SK-N-SH (cell line): ENCODE data around the gene COX14. TPM values are rescaled to one million over a fixed set of nuclear protein-coding genes. Genes with fewer than 3 reads are reported as not detected.

Experiments used
- CTCF ChIA-PET: fragments of 300-600, 350-600 bp; formaldehyde crosslinking; extraction: SDS; loops from one replicate; lab custom pipeline; 2021; lab: Yijun Ruan, JAX
- POLR2A ChIA-PET: fragments of 350-600 bp; sonication (Branson Sonifier 250); formaldehyde crosslinking; extraction: SDS; loops from one replicate; lab custom pipeline; 2020; ENCODE audit warnings: antibody characterized with exemption, inconsistent platforms; lab: Yijun Ruan, JAX
- DNase-seq: peaks from one replicate; pipeline ENCODE4 v3.0.0; 2012
- H2AFZ ChIP-seq: fragments of 200-600 bp; sonication (generic); 2 replicates; pipeline ENCODE4 v1.8.1; 2016; ENCODE audit warnings: antibody characterized with exemption, mild to moderate bottlenecking, low read depth
- H3F3A ChIP-seq: fragments of 200-600 bp; sonication (generic); replicated peaks from 2 replicates; pipeline ENCODE3; 2016; ENCODE audit warnings: antibody characterized with exemption, mild to moderate bottlenecking; ENCODE audit not compliant: insufficient read depth
- H3K27ac ChIP-seq, 2 experiments: fragments of 200-500 bp in 1 of 2; fragments of 200-600 bp in 1 of 2; sonication (Bioruptor generic) in 1 of 2; sonication (generic), shearing (Covaris generic) in 1 of 2; 2 replicates each; pipeline versions ENCODE4 v1.5.1 to v1.6.1; 2014 to 2016; ENCODE audit warnings: low read depth in 2 of 2, inconsistent platforms in 1 of 2, low read length in 1 of 2, mild to moderate bottlenecking in 1 of 2, mixed read lengths in 1 of 2
- H3K27me3 ChIP-seq: fragments of 200-600 bp; sonication (generic), shearing (Covaris generic); 2 replicates; pipeline ENCODE4 v1.6.1; 2016; ENCODE audit warnings: mixed run types; ENCODE audit not compliant: insufficient read depth
- H3K36me3 ChIP-seq, 2 experiments: fragments of 200-500 bp in 1 of 2; fragments of 200-600 bp in 1 of 2; sonication (Bioruptor generic) in 1 of 2; sonication (generic) in 1 of 2; replicated peaks in 1 of 2; 2 replicates each; pipeline versions ENCODE3 to v1.5.1; 2014 to 2016; ENCODE audit warnings: low read length in 1 of 2, mild to moderate bottlenecking in 1 of 2; ENCODE audit not compliant: insufficient read depth in 2 of 2, control insufficient read depth in 1 of 2
- H3K4me1 ChIP-seq, 2 experiments: fragments of 200-500 bp in 1 of 2; fragments of 200-600 bp in 1 of 2; sonication (Bioruptor generic) in 1 of 2; sonication (generic), shearing (Covaris generic) in 1 of 2; 2 replicates each; pipeline versions ENCODE4 v1.5.1 to v1.6.1; 2014 to 2016; ENCODE audit warnings: low read depth in 1 of 2, low read length in 1 of 2, mixed run types in 1 of 2; ENCODE audit not compliant: insufficient read depth in 2 of 2, control insufficient read depth in 1 of 2
- H3K4me2 ChIP-seq: fragments of 200-600 bp; sonication (generic), shearing (Covaris generic); 2 replicates; pipeline ENCODE4 v1.6.1; 2017; ENCODE audit warnings: mixed run types
- H3K4me3 ChIP-seq, 2 experiments: fragments of 200-500 bp in 1 of 2; fragments of 200-600 bp in 1 of 2; sonication (Bioruptor generic) in 1 of 2; sonication (generic), shearing (Covaris generic) in 1 of 2; 2 replicates each; pipeline versions ENCODE4 v1.5.1 to v1.8.1; 2014 to 2016; ENCODE audit warnings: low read depth in 2 of 2, inconsistent platforms in 1 of 2, low read length in 1 of 2, mild to moderate bottlenecking in 1 of 2, mixed read lengths in 1 of 2, moderate library complexity in 1 of 2
- H3K79me2 ChIP-seq: fragments of 200-600 bp; sonication (generic); 2 replicates; pipeline ENCODE4 v1.8.1; 2017; ENCODE audit warnings: mild to moderate bottlenecking; ENCODE audit not compliant: insufficient read depth
- H3K9ac ChIP-seq: fragments of 200-600 bp; sonication (generic); 2 replicates; pipeline ENCODE4 v1.6.1; 2017; ENCODE audit warnings: mixed run types
- H3K9me2 ChIP-seq: fragments of 200-600 bp; sonication (generic); 2 replicates; pipeline ENCODE4 v1.6.1; 2017; ENCODE audit warnings: mixed run types
- H3K9me3 ChIP-seq: fragments of 200-600 bp; sonication (generic); 2 replicates; pipeline ENCODE4 v1.6.1; 2017; ENCODE audit warnings: mixed run types, mild to moderate bottlenecking, moderate library complexity
- H4K20me1 ChIP-seq: fragments of 200-600 bp; sonication (generic); 2 replicates; pipeline ENCODE4 v1.6.1; 2017; ENCODE audit warnings: mild to moderate bottlenecking, mixed run types; ENCODE audit not compliant: insufficient read depth
- CTCF ChIP-seq: fragments of 200-600 bp; sonication (generic); IDR thresholded peaks from 2 replicates; pipeline ENCODE4 v1.6.1; 2017; ENCODE audit warnings: antibody characterized with exemption, mild to moderate bottlenecking, moderate library complexity
- ELF1 ChIP-seq: IDR thresholded peaks from 2 replicates; pipeline ENCODE4 v1.4.0; 2012
- EP300 ChIP-seq, 2 experiments: IDR thresholded peaks; 2 replicates each; pipeline versions ENCODE4 v1.4.0 to v1.6.1; 2012; ENCODE audit warnings: borderline replicate concordance in 1 of 2, low read depth in 1 of 2, low read length in 1 of 2
- EZH2phosphoT487 ChIP-seq: fragments of 200-600 bp; sonication (generic); IDR thresholded peaks from 2 replicates; pipeline ENCODE4 v1.6.1; 2017; ENCODE audit warnings: low read depth, mixed run types, mild to moderate bottlenecking, antibody characterized with exemption, moderate library complexity, borderline replicate concordance
- FOXM1 ChIP-seq: IDR thresholded peaks from 2 replicates; pipeline ENCODE4 v1.4.0; 2012; ENCODE audit warnings: low read depth, mild to moderate bottlenecking
- IRF3 ChIP-seq: fragments of 150-350 bp; IDR thresholded peaks from 2 replicates; pipeline ENCODE4 v1.6.1; 2016; ENCODE audit warnings: mild to moderate bottlenecking, low read depth, low read length
- MXI1 ChIP-seq: IDR thresholded peaks from 2 replicates; pipeline ENCODE4 v1.6.1; 2012; ENCODE audit warnings: mild to moderate bottlenecking, low read depth, low read length, improper control_type of control experiment
- PBX3 ChIP-seq: IDR thresholded peaks from 2 replicates; pipeline ENCODE4; 2012
- POLR2AphosphoS5 ChIP-seq: IDR thresholded peaks from 2 replicates; pipeline ENCODE4 v1.6.1; 2012; ENCODE audit warnings: low read depth, low read length
- REST ChIP-seq: IDR thresholded peaks from 2 replicates; pipeline ENCODE4 v1.6.1; 2012; ENCODE audit warnings: mild to moderate bottlenecking, low read depth, low read length, moderate library complexity
- SIN3A ChIP-seq: IDR thresholded peaks from 2 replicates; pipeline ENCODE4 v1.6.1; 2012; ENCODE audit warnings: low read depth, mild to moderate bottlenecking, low read length, moderate library complexity, borderline replicate concordance
- TAF1 ChIP-seq: IDR thresholded peaks from 2 replicates; pipeline ENCODE4 v1.6.1; 2012; ENCODE audit warnings: low read depth, mild to moderate bottlenecking, low read length, moderate library complexity, borderline replicate concordance
- TCF12 ChIP-seq: IDR thresholded peaks from 2 replicates; pipeline ENCODE4 v1.4.0; 2012
- USF1 ChIP-seq: IDR thresholded peaks from 2 replicates; pipeline ENCODE4 v1.4.0; 2012; ENCODE audit warnings: low read depth, borderline replicate concordance
- YY1 ChIP-seq: IDR thresholded peaks from 2 replicates; pipeline ENCODE4 v1.4.0; 2012; ENCODE audit warnings: low read depth, mild to moderate bottlenecking
- WGBS: methylation state at CpG from one replicate; pipeline ENCODE4 v1.1.6; 2017; ENCODE audit warnings: low lambda C conversion rate; 5-methylcytosine and 5-hydroxymethylcytosine counted together
- polyA plus RNA-seq, 3 experiments: library from polyadenylated mRNA; depleted of rRNA; stranded (reverse); fragments of >200 nt; gene quantifications; 2 replicates each; pipeline ENCODE4 v1.2.3, GENCODE V29; 2012

The COX14 gene
- polyA plus RNA-seq, 1 of the 3 experiments (the other 2 are of a cell fraction) = 204 TPM

GRCh38 chr12:50162230-50162629 is 50.2 kb downstream of the COX14 start:
- WGBS = 88% methylated on average over 2 of the region's 2 CpGs
- no peak for DNase-seq
- Histone ChIP-seq H3K36me3 (no peaks in the 10 kb centered on the region), H3K4me3 (no peak overlapping the region), H3K27ac (peak overlapping the region in 1 of 2 experiments; percentile 29; a peak in 1 of 4 replicates), H3K4me1 (peaks cover 0 to 4% of the 10 kb centered on the region in 2 experiments; a peak in 1 of 4 replicates), H3K9me2 (no peaks in the 10 kb centered on the region), H3K9me3 (no peaks in the 10 kb centered on the region), H3K9ac (no peak overlapping the region), H2AFZ (no peak overlapping the region), H3K4me2 (no peak overlapping the region), H3K27me3 (no peaks in the 10 kb centered on the region), H3K79me2 (peaks cover 98% of the 10 kb centered on the region), H4K20me1 (peaks cover 17% of the 10 kb centered on the region), H3F3A (peaks cover 13% of the 10 kb centered on the region)
- ChIA-PET CTCF (interaction anchor here (1.1 to 1.3 kb wide), 2 partner anchors 25 to 92 kb away, joined by 3 to 4 read pairs; no protein-coding TSS in a partner anchor), POLR2A (no interaction called here)
- TF ChIP-seq POLR2AphosphoS5 = no peak
- no peak for TF ChIP-seq TAF1
- no peak for TF ChIP-seq TCF12
- no peak for TF ChIP-seq SIN3A
- no peak for TF ChIP-seq EP300 (IDR thresholded peaks at IDR 0.05; ENCODE audit: borderline replicate concordance in 1 of 2, low read depth in 1 of 2, low read length in 1 of 2)
- no peak for TF ChIP-seq EZH2phosphoT487
- no peak for TF ChIP-seq YY1
- TF ChIP-seq USF1 = no peak
- TF ChIP-seq ELF1 = no peak
- no peak for TF ChIP-seq FOXM1
- TF ChIP-seq MXI1 = no peak
- no peak for TF ChIP-seq REST
- no peak for TF ChIP-seq PBX3
- TF ChIP-seq IRF3 = no peak
- TF ChIP-seq CTCF = no peak
